ENCODE measurements around the gene JUNB.

The JUNB gene

DNA sequence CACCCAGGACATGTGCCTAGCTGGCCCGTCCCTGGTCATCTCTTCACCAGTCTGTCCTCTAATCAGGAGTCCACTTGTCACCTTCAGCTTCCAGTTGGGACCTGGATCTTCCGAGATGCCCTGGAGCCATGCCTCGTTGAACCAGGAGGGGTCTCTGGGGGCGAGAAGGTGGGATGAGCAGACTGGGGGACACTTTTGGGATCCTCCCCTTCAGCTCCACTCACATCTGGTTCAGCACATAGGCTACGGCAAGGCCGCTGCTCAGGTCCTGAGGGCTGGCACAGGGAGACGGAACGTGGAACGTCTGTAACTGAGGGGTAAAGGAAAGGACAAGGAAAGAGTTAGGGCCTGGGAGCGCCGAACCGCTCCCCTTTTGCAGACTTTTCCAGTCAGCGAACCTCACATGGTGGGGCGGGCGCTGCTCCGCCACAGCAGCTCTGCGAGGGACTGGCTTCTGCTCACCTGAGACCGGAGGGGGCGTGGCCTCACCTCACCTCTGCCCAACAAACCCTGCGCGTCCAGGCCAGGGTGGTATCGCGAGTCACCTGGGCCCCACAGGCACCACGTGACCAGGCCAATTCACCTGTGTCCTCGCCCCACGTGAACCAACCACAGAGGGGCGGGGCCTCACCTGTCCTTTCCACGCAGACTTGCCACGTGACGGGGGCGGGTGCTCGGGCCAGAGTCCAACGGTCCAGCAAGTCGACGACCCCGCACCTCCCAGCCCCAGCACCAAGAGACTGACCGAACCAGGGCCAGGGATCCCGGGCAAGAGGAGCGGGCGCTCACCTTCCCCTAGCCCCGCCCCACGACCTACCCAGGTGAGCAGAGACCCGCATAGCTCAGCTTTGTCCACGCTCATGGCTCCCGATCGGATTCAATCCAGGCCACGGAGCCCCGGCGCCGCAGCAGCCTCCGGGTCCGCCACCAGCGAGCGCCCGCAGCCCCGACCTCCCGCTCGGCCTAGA, 16.4 kb upstream of the JUNB start, which contains the start of gene HOOK2:
TSS of gene HOOK2 (minus strand) at position 965 of the 968 bp plus-strand sequence. CDS start at position 862, 103 bp downstream.
- DNase-seq, result peak; percentile 79

DNA sequence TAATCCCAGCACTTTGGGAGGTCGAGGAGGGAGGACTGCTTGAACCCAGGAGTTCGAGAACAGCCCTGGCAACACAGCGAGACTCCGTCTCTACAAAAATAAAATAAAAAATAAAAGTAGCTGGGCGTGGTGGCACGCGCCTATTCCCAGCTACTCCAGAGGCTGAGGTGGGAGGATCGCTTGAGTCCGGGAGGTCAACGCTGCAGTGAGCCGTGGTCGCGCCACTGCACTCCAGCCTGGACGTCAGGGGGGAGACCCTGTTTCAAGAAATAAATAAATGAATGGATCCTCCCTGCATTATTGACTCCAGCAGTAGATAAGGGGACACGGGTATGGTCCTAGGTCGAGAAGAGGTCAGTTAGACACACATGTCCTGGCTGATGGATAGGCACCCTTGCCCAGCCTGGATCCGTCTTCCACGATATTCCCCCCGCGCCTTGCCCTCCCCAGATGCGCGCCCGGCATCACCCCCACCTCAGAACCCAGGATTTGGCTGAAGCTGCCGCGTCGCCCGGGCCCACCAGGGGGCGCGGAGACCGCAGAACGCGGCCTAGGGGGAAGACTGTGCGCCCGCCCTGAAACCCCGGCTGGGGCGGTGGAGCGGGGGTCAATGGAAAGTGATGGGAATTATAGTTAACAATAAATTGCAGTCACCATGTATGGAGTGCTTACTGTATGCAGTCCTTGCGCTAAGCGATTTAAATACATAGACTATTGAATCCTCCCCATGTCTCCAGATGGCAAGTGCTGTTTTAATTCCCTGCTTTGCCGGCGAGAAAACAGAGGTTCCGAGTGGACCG, 13.9 kb upstream of the JUNB start:
- peak; percentile 82 for DNase-seq

DNA sequence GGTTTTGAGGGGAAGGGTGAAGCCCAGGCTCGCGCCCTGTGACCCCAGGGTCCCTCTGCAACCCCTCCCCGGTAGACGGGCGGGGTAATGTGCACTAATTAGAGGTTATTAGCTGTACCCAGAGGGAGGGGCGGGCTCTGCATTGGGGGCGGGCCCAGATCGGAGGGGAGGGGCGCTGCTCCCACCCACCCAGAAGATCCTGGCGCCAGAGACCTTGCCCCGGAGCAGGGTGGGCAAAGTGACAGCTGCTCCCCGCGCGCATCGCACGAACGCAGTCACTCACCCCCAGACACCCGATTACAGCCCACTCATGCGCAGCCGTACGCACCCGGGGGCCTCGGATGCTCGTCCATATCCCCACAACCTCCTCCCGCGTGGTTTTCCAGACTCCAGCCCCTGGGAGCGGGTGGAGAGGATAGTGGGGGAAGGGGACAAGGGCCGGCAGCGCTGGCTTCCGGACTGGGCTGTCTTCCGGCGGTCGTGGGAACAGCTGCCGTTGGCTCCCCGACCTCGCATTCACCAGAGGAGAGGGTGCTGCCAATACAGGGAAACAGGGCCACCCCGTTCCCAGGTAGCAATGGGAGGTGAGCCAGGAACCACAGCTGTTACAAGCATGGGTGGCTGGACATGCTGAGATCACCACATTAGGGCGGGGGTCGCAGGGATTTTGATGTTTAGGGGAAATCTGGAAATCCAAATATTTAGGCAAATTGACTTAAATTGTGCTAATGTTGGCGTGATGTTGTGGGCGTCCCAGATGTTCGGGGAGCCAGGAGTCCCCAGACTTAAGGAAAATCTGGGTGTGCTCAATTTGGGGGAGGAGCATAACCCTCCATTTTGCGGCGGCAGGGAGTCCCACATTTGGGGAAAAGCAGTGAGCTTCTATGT, 13.0 kb upstream of the JUNB start:
- peak; percentile 57 for DNase-seq

DNA sequence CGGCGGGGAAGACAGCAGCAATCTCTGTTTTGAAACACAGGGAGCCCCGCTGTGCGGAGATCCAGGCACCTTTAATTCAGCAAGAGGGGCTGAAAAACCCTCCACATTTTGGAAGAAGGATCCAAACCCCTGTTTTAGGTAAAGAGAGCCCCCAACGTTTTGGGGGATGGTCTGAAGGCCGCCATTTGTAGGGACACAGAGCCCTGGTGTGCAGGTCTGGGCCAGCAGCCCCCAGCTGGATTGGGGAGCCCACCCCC, 12.5 kb upstream of the JUNB start:
- DNase-seq, result no peak

DNA sequence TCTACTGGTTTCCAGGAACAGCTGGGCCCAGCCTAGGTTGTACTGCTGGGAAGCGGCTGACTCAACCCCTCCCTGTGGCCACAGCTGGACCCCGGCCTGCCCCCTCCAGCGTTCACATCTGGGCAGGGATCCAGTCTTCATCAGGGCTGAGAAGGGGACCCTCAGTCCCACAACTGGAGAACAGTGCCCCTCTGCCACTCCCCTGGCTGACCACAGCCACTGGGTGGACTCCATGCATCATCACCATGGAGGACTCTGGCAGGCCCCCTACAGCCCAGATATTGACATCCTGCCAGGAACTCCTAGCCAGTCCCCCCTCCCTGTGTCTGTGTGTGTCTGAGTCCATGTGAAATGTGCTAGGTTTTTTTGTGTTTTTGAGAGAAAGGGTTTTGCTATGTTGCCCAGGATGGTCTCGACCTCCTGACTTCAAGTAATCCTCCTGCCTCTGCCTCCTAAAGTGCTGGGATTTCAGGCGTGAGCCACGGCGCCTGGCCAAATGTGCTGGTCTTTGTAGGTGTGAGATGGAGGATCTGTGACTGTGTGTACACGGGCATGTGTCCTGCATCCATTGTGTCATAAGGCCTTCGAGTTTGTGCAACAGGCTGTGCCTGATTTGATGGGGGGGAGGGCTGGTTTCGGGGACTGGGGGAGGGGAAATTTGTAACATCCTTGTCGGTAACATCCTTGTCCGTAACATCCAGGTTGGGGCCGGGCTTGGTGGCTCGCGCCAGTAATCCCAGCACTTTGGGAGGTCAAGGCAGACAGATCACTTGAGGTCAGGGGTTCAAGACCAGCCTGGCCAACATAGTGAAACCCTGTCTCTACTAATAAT, 11.9 kb upstream of the JUNB start:
- no peak for DNase-seq

DNA sequence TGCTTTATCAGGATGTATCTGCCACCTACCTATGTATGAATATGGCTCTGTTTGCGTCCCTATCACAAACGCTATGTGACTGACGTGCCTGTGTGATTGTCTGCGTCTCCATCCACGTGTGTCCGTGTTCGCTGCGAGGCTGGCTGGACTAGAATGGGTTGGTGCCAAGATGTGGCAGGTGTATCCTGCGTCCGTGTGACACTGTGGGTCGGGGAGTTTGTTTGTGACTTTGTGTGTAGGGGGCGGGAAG, 9.2 kb upstream of the JUNB start:
- no peak for DNase-seq

DNA sequence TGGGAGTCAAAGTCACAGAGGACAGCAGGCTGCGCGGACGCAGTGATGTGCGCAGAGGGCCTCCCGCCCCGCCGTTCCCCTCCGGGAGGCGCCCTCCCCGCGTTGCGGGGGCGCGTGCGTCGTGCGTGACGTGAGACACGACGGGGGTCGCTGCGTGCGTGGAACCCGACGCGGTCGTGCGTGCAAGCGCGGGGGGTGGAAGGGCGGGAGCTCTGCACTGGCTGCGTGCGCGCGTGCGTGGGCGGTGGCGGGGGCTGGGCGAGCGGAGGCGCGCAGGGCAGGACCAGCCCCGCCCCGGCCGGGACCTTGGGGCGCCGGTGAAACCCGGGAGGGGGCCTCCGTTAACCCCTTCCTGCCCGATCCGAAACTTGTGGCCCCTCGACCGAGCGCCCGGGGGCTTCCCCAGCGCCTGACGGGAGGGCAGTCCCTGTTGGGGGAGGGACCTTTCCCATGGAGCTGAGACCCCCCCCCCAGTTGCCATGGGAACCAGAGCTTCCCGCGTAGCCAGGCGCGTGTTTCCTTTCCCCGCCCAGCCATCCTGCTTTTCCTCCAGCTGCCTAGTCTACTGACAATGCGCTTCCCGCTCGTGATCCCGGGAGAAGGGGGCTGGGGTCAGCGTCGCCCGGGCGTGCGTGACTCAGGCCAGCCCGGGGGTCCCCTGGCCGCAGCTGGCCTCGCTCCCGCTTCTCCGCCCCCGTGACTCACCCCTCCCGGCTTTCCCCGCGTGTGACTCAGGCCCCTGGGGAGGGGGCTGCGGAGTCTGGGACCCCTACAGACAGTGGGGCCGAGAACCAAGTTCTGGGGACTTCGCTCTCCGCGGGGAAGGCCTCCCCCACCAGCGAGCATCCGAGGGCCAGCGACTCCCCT, 8.6 kb upstream of the JUNB start:
- DNase-seq, result peak; percentile 24

DNA sequence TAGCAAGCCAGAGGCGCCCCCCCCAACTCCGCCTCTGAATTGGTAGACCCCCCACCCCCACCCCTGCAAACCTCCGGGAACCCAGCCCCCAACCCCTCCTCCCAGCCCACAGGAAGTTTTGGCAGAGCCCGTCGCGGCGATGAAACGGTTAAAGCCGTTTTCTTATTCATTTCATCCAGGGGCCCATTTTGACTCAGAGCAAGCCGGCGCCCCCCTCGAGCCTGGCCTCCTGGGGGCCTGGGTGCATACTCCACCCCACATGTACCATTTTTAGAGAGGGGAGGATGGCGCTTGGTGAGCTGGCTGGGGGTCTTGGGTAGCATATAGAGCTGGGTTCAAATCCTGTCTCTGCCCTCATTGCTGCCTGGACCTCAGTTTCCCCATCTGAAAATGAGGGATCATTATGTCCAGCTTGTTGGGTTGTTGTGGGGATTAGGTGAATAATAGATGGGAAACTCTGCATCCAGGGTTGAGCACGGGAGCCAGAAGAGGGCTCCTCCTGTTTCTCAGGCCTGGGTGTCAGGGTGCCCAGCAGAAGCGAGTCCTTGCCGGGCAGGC, 7.9 kb upstream of the JUNB start:
- no peak for DNase-seq

DNA sequence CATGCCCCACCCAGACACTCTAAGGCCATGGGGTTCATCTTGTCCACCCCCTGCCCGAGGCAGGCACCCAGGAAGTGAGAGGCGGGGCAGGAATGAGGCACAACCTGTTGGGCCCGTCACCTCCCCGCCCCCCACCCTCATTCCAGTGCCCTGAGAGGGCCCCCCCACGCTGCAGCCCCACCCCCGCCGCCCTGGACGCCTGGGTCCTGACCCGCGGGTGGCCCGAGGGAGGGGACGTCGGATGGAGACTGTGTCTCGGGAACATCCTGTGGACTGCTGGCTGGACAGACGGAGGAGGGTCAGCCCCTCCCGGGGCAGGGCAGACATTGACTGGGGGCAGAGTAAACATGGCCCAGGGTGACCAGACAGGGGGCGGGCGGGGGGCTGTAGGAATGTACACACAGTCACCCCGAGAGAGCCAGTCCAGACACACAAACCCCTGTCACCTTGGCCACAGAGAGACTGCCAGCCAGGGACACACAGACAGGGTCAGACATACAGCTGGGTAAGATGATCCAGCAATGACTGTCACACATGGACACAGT, 7.4 kb upstream of the JUNB start:
- no peak for DNase-seq

DNA sequence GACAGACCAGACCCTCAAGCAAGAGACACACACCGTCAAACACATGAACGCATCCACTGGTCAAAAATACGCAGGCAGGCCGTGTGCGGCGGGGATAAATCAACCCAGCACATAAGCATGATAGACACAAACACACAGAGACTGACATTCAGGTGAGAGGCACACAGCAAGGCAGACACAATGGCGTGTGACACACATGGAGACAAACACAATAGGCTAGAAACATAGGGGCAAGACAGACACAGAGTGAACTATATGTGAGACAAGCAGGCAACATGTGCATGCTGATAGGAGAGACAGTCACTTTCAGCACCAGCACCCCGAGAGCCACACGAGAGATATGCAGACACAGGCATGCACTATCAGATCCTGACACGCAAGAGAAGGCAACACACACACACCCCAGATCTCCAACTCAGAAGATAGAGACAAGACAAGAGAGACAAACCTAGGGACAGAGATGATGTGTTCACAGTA, 6.9 kb upstream of the JUNB start:
- DNase-seq, result no peak

DNA sequence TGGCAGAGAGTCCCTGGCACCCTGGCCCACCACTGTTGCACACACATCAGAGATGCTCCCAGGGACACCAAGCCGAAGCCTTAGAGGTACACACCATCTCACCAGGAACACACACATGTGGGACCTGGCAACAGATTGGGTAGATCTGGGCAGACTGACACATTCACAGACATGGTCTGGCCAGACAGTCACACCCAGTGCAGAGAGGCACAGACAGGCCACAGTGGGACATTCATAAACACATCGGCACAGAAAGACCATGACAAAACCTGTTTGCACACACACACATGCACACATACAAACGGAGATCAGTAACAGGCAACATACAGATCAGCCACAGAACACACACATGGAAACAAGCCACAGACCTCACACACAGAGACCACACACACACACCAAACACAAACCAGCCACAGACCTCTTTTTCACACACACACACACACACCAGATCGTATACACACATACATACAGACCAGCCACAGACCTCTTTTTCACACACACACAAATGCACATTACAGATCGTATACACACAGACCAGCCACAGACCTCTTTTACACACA, 6.3 kb upstream of the JUNB start:
- no peak for DNase-seq

DNA sequence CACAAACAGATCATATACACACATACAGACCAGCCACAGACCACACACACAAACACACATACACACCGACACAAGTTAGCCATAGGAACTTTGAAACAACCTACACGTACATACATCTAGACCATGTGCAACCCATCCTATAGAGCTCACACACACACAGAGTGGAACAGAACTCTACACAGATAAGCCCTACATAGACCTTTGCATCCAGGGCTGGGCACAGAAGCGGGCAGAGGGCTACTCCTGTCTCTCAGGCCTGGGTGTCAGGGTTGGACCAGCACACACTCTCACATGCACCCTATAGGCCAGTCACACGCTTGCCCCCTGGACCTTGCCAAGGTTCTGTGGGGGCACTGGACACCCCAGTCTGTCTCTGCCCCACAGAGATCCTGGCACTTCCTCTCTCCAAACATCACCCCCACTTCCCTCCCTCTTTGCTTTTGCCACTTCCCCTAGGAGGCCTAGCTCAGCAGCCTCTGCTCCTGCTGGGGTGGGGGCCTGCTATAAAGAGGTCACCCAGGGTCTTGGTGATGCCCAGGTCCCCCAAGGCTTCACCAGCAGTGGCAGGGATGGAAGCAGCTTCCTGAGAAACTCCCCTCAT, 5.8 kb upstream of the JUNB start:
- no peak for DNase-seq

DNA sequence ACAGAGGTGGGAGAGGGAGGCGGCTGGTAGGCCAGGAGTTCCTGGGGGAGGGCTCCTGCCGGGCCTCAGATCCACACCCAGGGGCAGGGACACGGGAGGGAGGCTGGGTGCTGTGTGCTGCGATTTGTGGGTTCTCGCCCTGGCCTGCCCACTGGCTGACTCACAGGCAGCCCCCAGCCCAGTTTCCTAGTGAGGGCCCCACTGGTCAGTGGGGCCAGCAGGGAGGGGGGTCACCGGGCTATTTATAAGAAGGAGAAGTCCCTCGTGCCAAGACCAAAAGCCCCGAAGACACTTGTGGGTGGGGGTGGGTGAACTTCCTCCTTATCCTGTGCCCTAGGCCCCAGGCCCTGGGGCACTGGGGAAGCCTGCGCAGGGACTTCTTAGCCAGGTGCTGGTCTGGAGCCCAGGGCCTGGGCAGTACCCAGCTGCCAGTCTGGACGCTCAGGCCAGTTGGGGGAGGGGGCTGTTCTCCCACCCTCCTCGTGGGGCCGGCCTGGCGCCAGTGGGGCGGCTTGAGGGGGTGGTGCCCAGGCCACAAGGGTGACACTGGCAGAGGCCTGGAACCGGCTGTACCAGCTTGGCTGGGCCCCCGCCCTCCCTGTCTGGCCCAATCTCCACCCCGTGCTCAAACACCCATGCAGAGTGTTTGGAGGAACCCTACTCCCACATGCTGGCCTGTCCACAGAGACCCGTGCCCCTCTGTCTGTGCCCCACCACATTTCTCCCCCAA, 5.0 kb upstream of the JUNB start:
- no peak for DNase-seq

DNA sequence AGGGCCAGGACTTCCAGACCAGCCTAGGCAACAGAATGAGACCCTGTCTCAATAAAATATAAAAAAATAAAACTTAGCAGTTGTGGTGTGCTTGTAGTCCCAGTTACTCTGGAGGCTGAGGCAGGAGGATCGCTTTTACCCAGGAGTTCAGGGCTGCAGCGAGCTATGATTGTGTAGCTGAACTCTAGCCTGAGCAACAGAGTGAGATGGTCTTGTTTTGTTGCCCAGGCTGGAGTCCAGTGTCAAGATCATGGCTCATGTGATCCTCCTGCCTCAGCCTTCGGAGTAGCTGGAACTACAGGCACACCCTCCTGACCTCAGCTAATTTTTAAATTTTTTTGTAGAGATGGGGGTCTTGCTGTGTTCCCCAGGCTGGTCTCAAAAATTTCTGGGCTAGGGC, 4.3 kb upstream of the JUNB start:
- DNase-seq, result no peak

DNA sequence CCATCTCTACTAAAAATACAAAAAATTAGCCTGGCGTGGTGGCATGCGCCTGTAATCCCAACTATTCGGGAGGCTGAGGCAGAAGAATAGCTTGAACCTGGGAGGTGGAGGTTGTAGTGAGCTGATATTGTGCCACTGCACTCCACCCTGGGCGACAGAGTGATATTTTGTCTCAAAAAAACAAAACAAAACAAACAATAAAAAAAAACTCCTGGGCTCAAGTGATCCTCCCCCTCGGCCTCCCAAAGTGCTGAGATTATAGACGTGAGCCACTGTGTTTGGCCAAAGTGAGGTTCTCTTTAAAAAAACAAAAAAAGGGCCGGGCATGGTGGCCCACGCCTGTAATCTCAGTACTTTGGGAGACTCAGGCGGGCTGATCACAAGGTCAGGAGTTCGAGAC, 3.8 kb upstream of the JUNB start:
- no peak for DNase-seq

DNA sequence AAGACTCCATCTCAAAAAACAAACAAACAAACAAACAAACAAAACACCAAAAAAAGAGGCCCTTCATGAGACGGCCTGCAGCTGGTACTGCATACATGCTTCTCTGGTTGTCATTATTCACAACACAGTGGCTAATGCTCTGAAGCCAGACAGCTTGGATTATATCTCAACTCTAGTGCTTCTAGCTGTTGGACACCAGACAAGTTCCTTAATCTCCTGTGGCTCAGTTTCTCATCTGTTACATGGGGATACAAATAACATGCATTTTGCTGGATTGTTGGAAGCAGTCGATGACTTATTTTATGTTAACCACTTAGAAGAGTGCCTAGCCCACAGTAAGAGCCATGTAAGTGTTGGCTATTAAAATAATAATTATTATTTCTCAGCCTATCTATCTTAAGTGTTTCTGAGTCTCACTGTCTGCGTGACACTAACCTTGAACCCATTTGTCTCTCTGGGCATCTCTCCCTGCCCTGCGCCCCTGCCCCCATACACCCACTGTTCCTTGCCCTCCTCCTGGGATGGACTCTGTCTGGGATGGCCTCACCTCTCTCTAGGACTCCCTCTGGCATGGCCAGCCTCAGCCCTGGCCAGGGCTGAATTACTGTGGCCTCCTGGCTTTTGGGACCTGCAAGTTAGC, 3.1 kb upstream of the JUNB start:
- DNase-seq, result no peak

DNA sequence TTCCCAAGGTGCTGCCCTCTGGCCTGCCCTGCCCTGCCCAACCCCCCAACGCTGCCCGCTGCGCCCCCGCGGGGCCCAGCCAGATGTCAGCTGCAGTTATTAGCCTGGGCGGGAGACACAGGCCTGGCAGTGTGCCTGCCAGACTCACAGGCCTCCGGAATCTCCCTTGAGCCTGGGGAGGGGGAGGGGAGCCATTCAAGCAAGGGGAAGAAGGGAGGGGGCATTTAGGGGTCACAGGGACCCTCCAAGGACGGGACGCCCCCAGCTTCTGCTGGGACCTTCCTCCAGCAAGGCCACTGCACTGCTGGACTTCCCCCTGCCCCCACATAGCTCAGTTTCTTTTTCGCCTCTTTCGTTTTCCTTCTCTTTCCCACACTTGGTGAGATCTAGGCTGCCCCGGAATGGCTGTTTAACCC, 2.6 kb upstream of the JUNB start:
- DNase-seq, result no peak

DNA sequence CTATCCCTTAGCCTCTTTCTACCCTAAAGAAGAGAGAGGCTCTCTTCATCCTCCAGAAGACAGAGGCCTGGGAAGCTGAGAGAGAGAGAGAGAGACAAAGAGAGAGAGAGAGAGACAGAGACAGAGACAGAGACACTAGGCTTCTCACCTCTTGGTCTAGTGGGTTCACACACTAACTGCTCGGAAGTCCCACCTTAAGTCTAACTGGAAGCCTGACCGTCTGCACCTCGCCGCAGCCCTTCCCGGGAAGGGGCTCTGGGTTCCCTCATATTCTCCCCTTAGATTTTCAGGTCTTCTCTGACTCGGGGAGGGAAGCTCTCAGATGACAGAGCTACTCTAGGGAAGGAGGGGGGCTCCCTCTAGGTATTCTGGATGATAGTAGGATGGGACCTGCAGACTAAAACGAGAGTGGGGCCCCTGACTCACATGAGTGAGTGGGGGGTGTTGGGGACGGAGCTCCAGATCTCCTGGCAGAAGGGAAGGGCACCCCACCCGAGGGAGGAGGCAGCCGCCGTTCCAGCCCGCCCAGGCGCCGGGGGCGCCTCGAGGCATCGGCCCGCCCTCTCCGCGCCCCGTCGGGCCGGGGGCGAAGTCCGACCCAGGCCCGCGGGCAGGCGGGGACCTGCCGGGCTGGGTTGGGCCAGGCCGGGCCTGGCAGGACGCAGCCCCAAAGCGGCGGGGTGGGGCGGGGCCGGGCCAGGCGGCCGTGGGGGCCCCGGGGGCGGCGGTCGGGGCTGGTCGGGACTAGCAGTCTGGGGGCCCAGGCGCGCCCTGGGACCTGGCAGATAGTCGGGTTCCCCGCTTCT, 2.0 kb upstream of the JUNB start:
- DNase-seq, result no peak

Data from NCI-H510A treated with DMSO at 0.1 percent for 48 hours (cell line).